Neural crest cell (in vitro differentiated cells): ENCODE data around the gene C10orf105. TPM values are rescaled to one million over a fixed set of nuclear protein-coding genes. Genes with fewer than 3 reads are reported as not detected.

Experiments
- DNase-seq: peaks from one replicate; pipeline ENCODE4 v3.0.0; 2021; ENCODE audit warnings: low read depth, mixed read lengths, low spot score
- H3K27ac Mint-ChIP-seq: one replicate; pipeline ENCODE4 v1.8.0; 2021; ENCODE audit warnings: mild to moderate bottlenecking, mixed read lengths; ENCODE audit not compliant: unreplicated experiment
- H3K27me3 Mint-ChIP-seq: 2 replicates; pipeline ENCODE4 v1.8.0; 2021; ENCODE audit warnings: low read depth, mild to moderate bottlenecking, mixed read lengths
- H3K36me3 Mint-ChIP-seq: 2 replicates; pipeline ENCODE4 v1.8.0; 2021; ENCODE audit warnings: low read depth, mild to moderate bottlenecking, mixed read lengths
- H3K4me1 Mint-ChIP-seq: 2 replicates; pipeline ENCODE4 v1.8.0; 2021; ENCODE audit warnings: mixed read lengths
- H3K4me3 Mint-ChIP-seq: one replicate; pipeline ENCODE4 v1.8.0; 2021; ENCODE audit warnings: mild to moderate bottlenecking, mixed read lengths
- H3K9me3 Mint-ChIP-seq: 2 replicates; pipeline ENCODE4 v1.8.0; 2021; ENCODE audit warnings: mixed read lengths
- CTCF ChIP-seq: fragments of 200-600 bp; sonication (generic); conservative IDR thresholded peaks from 2 replicates; pipeline ENCODE4 v1.5.0; 2021; ENCODE audit warnings: antibody characterized with exemption, mild to moderate bottlenecking
- total RNA-seq: library from RNA; stranded (reverse); gene quantifications from 2 replicates; pipeline ENCODE4 v1.2.1, GENCODE V29; 2021

C10orf105 gene
- total RNA-seq, 1 donor from 2014 or later: 0.12 TPM

- H3K36me3 Mint-ChIP-seq: no peaks in the 10 kb centered on the region
- H3K4me3 Mint-ChIP-seq: no peak overlapping the region
- TF ChIP-seq CTCF: no peak
- H3K9me3 Mint-ChIP-seq: no peaks in the 10 kb centered on the region
- no peaks in the 10 kb centered on the region for H3K27me3 Mint-ChIP-seq
- no peak for DNase-seq
- H3K27ac Mint-ChIP-seq: no peak overlapping the region
- peaks cover 9% of the 10 kb centered on the region for H3K4me1 Mint-ChIP-seq
Measured at GRCh38 chr10:71765176-71765904, 45.8 kb upstream of the C10orf105 start.

- H3K9me3 Mint-ChIP-seq: no peaks in the 10 kb centered on the region
- TF ChIP-seq CTCF: no peak
- no peaks in the 10 kb centered on the region for H3K36me3 Mint-ChIP-seq
- no peaks in the 10 kb centered on the region for H3K27me3 Mint-ChIP-seq
- H3K4me3 Mint-ChIP-seq: no peak overlapping the region
- H3K4me1 Mint-ChIP-seq: peaks cover 9% of the 10 kb centered on the region
- no peak for DNase-seq
- no peak overlapping the region for H3K27ac Mint-ChIP-seq
Measured at GRCh38 chr10:71763352-71764127, 44.0 kb upstream of the C10orf105 start.

DNA sequence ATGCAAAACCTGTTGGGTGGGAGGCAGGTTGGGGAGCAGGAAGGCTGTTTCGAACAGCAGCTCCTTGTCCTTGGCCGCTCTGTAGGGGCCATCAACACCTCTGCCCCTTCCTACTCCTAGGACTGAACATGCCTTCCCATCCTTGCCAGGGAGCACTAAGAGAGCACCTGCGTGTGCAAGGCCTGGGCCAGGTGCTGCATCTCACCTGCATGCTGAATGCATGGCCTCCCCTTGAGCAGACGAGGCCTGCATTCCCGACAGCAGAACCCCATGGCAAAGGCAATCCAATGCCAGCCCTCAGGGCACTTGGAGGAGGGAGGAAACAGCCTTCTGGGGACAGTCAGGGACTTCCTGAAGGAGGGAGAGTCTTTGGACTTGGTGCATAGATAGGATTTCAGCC is 42.7 kb upstream of the C10orf105 start:
- no peak for DNase-seq
- no peak for TF ChIP-seq CTCF
- H3K4me3 Mint-ChIP-seq: no peak overlapping the region
- no peaks in the 10 kb centered on the region for H3K36me3 Mint-ChIP-seq
- H3K4me1 Mint-ChIP-seq: peaks cover 11% of the 10 kb centered on the region
- H3K9me3 Mint-ChIP-seq: no peaks in the 10 kb centered on the region
- H3K27me3 Mint-ChIP-seq: no peaks in the 10 kb centered on the region
- no peak overlapping the region for H3K27ac Mint-ChIP-seq

DNA sequence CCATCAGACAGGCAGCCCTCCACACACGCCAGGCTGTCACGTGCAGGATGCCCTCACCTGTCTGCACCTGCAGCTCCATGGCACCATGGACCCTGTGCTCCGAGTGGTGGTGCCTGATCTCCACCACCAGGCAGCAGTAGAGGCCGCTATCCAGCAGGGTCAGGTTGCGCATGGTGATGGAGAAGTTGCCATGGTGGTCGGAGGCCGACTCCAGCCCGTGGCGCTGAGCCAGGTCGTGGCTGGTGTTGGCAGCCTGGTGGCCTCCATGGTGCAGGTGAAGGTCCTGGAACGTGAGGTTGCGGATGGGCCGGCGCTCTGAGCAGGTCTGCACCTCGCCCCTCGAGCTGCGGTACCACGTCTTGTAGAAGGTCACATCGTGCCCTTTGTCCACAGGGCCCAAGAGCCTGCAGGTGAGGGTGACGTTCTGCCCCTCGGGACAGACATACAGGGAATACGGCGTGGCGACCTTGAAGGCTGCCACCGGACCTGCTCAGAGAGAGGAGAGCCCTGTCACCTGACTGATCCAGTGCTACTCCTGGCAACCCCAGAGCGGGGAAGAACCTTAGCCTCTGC is 42.0 kb upstream of the C10orf105 start:
- Mint-ChIP-seq H3K4me3 (no peak overlapping the region), H3K27me3 (no peaks in the 10 kb centered on the region), H3K27ac (peak overlapping the region; percentile 94), H3K9me3 (no peaks in the 10 kb centered on the region), H3K4me1 (peaks cover 7% of the 10 kb centered on the region), H3K36me3 (no peaks in the 10 kb centered on the region)
- no peak for DNase-seq
- TF ChIP-seq CTCF: no peak

DNA sequence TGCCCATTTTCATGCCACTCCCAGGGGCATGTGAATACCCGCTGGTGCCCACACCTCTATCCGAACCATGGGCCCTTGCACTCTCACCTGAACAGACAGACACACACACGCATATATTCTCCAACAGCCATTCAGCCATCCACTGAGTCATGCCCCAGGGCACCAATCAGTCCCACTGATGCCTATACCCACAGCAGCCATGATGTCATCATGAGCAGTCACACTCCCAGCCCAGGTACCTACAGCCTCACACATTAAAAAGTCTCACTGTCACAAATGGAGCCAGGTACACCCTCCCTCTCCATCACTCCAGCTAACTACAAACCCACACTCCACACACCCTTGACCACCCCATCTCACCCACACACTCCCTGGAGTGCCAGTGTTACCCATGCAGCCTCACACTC is 41.5 kb upstream of the C10orf105 start:
- no peak for DNase-seq
- H3K36me3 Mint-ChIP-seq: no peaks in the 10 kb centered on the region
- no peak overlapping the region for H3K4me3 Mint-ChIP-seq
- H3K27me3 Mint-ChIP-seq: no peaks in the 10 kb centered on the region
- no peaks in the 10 kb centered on the region for H3K9me3 Mint-ChIP-seq
- TF ChIP-seq CTCF: no peak
- peaks cover 6% of the 10 kb centered on the region for H3K4me1 Mint-ChIP-seq
- peak overlapping the region; percentile 94 for H3K27ac Mint-ChIP-seq
